ENCODE measurements around the gene KCNN1. TPM values are rescaled to one million over a fixed set of nuclear protein-coding genes. Genes with fewer than 3 reads are reported as not detected.

KCNN1 gene
- total and polyA plus RNA-seq, 9 of the 15 experiments (the other 6 are each of a cell fraction or from before 2014, with no cell fraction given) = 0.01 to 6.2 (median 0.72) TPM

DNA sequence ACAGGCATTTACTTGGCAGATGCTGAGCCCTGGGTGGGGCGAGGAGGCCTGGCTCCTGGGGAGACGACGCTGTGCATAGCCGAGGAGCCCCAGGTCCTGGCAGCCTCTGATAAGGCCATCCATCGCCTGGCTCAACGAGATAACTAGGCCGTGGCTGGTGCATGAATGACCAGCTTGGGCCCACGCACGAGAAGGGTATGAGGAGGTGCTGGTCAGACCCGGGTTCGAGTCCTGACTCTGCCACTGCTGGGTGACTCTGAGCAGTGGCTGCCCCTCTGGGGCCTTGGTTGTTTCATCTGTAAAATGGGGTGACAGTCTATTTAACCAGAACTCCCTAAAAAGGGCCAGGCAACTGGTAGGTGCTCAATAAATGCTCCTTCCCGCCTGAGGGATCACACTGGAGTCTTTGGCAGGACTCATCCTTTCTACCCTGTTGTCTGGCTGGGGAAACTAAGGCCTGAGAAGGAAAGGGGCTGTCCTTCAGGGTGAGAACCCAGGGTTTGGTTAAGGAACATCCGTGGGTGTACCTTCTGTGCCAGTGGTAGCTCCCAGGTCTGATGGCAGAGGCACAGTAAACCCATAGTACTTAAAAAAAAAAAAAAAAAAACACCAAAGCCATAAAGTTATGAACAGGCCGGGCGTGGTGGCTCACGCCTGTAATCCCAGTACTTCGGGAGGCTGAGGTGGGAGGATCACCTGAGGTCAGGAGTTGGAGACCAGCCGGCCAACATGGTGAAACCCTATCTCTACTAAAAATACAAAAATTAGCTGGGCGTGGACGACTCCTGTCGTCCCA lies 33.0 kb downstream of the KCNN1 start (continued):
- TF ChIP-seq YY1 (IDR thresholded peaks at IDR 0.05; ENCODE audit: borderline replicate concordance in 1 of 3, control insufficient read depth in 1 of 3, extremely low read depth in 1 of 3, insufficient read depth in 3 of 3, insufficient read length in 1 of 3, insufficient replicate concordance in 2 of 3, low read depth in 1 of 3, low read length in 2 of 3) (no peak), ZNF408 (CRISPR knock-in tag; IDR thresholded peaks at IDR 0.05; ENCODE audit: low read depth) (no peak), SP1 (CRISPR knock-in tag; IDR thresholded peaks at IDR 0.05) (peak; percentile 80), SMC3 (conservative IDR thresholded peaks at IDR 0.05; ENCODE audit: insufficient read depth, low read depth, low read length) (no peak), HNRNPH1 (optimal IDR thresholded peaks at IDR 0.05; ENCODE audit: low read depth, low read length) (no peak), ZNF507 (tag; conservative IDR thresholded peaks at IDR 0.05) (no peak), DMBX1 (CRISPR knock-in tag; IDR thresholded peaks at IDR 0.05; ENCODE audit: borderline replicate concordance) (peak; percentile 36; the same call in 1 of the 2 replicates), ZNF140 (CRISPR knock-in tag; IDR thresholded peaks at IDR 0.05) (no peak), TCF7 (IDR thresholded peaks at IDR 0.05; ENCODE audit: borderline replicate concordance) (0 out of 2 replicates have a peak, but pooled peaks have one; percentile 34), ZNF695 (CRISPR knock-in tag; IDR thresholded peaks at IDR 0.05) (no peak), SMARCA4 (IDR thresholded peaks at IDR 0.05) (peak; percentile 94), NEUROD1 (IDR thresholded peaks at IDR 0.05; ENCODE audit: borderline replicate concordance, low read depth, low read length, partially characterized antibody) (peak; percentile 73), MBD2 (IDR thresholded peaks at IDR 0.05; ENCODE audit: borderline replicate concordance, low read depth) (peak; percentile 73; the same call in 1 of the 2 replicates), HDAC3 (IDR thresholded peaks at IDR 0.05; ENCODE audit: borderline replicate concordance, partially characterized antibody) (peak; percentile 67), SUPT5H (IDR thresholded peaks at IDR 0.05) (no peak)
- TF ChIP-seq, protein P1, sequence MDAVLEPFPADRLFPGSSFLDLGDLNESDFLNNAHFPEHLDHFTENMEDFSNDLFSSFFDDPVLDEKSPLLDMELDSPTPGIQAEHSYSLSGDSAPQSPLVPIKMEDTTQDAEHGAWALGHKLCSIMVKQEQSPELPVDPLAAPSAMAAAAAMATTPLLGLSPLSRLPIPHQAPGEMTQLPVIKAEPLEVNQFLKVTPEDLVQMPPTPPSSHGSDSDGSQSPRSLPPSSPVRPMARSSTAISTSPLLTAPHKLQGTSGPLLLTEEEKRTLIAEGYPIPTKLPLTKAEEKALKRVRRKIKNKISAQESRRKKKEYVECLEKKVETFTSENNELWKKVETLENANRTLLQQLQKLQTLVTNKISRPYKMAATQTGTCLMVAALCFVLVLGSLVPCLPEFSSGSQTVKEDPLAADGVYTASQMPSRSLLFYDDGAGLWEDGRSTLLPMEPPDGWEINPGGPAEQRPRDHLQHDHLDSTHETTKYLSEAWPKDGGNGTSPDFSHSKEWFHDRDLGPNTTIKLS (IDR thresholded peaks at IDR 0.05; ENCODE audit: borderline replicate concordance, low read depth) = no peak
- TF ChIP-seq, protein P2, sequence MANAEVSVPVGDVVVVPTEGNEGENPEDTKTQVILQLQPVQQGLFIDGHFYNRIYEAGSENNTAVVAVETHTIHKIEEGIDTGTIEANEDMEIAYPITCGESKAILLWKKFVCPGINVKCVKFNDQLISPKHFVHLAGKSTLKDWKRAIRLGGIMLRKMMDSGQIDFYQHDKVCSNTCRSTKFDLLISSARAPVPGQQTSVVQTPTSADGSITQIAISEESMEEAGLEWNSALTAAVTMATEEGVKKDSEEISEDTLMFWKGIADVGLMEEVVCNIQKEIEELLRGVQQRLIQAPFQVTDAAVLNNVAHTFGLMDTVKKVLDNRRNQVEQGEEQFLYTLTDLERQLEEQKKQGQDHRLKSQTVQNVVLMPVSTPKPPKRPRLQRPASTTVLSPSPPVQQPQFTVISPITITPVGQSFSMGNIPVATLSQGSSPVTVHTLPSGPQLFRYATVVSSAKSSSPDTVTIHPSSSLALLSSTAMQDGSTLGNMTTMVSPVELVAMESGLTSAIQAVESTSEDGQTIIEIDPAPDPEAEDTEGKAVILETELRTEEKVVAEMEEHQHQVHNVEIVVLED (CRISPR knock-in tag; IDR thresholded peaks at IDR 0.05) = no peak
- TF ChIP-seq, protein P3, sequence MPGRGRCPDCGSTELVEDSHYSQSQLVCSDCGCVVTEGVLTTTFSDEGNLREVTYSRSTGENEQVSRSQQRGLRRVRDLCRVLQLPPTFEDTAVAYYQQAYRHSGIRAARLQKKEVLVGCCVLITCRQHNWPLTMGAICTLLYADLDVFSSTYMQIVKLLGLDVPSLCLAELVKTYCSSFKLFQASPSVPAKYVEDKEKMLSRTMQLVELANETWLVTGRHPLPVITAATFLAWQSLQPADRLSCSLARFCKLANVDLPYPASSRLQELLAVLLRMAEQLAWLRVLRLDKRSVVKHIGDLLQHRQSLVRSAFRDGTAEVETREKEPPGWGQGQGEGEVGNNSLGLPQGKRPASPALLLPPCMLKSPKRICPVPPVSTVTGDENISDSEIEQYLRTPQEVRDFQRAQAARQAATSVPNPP (IDR thresholded peaks at IDR 0.05; ENCODE audit: borderline replicate concordance, insufficient read depth, insufficient read length) = no peak
- TF ChIP-seq, protein P4, sequence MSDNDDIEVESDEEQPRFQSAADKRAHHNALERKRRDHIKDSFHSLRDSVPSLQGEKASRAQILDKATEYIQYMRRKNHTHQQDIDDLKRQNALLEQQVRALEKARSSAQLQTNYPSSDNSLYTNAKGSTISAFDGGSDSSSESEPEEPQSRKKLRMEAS (CRISPR knock-in tag; IDR thresholded peaks at IDR 0.05) = peak; percentile 56; the same call in 1 of the 2 replicates
- TF ChIP-seq, protein P5, sequence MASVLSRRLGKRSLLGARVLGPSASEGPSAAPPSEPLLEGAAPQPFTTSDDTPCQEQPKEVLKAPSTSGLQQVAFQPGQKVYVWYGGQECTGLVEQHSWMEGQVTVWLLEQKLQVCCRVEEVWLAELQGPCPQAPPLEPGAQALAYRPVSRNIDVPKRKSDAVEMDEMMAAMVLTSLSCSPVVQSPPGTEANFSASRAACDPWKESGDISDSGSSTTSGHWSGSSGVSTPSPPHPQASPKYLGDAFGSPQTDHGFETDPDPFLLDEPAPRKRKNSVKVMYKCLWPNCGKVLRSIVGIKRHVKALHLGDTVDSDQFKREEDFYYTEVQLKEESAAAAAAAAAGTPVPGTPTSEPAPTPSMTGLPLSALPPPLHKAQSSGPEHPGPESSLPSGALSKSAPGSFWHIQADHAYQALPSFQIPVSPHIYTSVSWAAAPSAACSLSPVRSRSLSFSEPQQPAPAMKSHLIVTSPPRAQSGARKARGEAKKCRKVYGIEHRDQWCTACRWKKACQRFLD (CRISPR knock-in tag; IDR thresholded peaks at IDR 0.05) = peak; percentile 71; the same call in 1 of the 2 replicates

Data from K562 (cell line).